Neural cell (in vitro differentiated cells): ENCODE measurements around the gene TLCD3A.

ENCODE experiments used
- EZH2 ChIP-seq: fragments of 200-600, 300-800 bp; shearing (Covaris generic), sonication (generic); IDR thresholded peaks from 2 replicates; pipeline ENCODE4 v1.6.1; 2014; ENCODE audit warnings: antibody characterized with exemption, low read length, borderline replicate concordance, mild to moderate bottlenecking; ENCODE audit not compliant: insufficient read depth, poor library complexity, severe bottlenecking
- POLR2AphosphoS5 ChIP-seq: IDR thresholded peaks from 2 replicates; pipeline ENCODE4 v1.6.1; 2012
- RAD21 ChIP-seq: fragments of 450-650 bp; conservative IDR thresholded peaks from 2 replicates; pipeline ENCODE4 v1.6.1; 2014; ENCODE audit warnings: antibody characterized with exemption, mild to moderate bottlenecking, moderate library complexity
- SMC3 ChIP-seq: fragments of 450-650 bp; conservative IDR thresholded peaks from 2 replicates; pipeline ENCODE4 v1.6.1; 2014; ENCODE audit warnings: antibody characterized with exemption, mild to moderate bottlenecking, moderate library complexity; ENCODE audit not compliant: poor library complexity
- TF ChIP-seq, protein P1 (sequence below): fragments of 450-650 bp; IDR thresholded peaks from 2 replicates; pipeline ENCODE4 v1.5.1; 2014; ENCODE audit warnings: antibody characterized with exemption, mild to moderate bottlenecking, moderate library complexity; ENCODE audit not compliant: poor library complexity, severe bottlenecking
- TF ChIP-seq, protein P2 (sequence below): IDR thresholded peaks from 2 replicates; pipeline ENCODE4 v1.6.1; 2012; ENCODE audit warnings: borderline replicate concordance

DNA sequence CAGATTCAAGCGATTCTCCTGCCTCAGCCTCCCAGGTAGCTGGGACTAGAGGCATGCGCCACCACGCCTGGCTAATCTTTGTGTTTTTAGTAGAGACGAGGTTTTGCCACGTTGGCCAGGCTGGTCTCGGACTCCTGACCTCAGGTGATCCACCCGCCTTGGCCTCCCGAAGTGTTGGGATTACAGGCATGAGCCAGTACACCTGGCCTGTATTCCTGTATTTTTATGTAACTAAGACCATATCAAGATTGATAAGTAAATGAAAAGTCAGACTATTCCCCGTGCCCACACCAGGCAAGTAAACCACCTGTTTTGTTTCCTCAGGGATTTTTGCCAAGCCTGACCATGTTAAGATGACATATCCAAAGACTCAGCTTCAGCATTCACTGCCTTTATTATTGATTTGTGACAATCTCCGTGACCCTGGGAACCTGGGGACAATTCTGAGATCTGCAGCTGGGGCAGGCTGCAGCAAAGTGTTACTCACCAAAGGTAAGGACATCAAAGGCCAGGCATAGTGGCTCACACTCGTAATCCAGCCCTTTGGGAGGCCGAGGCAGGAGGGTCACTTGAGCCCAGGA is 55.3 kb downstream of the TLCD3A start:
- TF ChIP-seq, protein P1, sequence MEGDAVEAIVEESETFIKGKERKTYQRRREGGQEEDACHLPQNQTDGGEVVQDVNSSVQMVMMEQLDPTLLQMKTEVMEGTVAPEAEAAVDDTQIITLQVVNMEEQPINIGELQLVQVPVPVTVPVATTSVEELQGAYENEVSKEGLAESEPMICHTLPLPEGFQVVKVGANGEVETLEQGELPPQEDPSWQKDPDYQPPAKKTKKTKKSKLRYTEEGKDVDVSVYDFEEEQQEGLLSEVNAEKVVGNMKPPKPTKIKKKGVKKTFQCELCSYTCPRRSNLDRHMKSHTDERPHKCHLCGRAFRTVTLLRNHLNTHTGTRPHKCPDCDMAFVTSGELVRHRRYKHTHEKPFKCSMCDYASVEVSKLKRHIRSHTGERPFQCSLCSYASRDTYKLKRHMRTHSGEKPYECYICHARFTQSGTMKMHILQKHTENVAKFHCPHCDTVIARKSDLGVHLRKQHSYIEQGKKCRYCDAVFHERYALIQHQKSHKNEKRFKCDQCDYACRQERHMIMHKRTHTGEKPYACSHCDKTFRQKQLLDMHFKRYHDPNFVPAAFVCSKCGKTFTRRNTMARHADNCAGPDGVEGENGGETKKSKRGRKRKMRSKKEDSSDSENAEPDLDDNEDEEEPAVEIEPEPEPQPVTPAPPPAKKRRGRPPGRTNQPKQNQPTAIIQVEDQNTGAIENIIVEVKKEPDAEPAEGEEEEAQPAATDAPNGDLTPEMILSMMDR, result no peak
- TF ChIP-seq RAD21, result no peak
- no peak for TF ChIP-seq SMC3
- no peak for TF ChIP-seq POLR2AphosphoS5
- no peak for TF ChIP-seq EZH2
- TF ChIP-seq, protein P2, sequence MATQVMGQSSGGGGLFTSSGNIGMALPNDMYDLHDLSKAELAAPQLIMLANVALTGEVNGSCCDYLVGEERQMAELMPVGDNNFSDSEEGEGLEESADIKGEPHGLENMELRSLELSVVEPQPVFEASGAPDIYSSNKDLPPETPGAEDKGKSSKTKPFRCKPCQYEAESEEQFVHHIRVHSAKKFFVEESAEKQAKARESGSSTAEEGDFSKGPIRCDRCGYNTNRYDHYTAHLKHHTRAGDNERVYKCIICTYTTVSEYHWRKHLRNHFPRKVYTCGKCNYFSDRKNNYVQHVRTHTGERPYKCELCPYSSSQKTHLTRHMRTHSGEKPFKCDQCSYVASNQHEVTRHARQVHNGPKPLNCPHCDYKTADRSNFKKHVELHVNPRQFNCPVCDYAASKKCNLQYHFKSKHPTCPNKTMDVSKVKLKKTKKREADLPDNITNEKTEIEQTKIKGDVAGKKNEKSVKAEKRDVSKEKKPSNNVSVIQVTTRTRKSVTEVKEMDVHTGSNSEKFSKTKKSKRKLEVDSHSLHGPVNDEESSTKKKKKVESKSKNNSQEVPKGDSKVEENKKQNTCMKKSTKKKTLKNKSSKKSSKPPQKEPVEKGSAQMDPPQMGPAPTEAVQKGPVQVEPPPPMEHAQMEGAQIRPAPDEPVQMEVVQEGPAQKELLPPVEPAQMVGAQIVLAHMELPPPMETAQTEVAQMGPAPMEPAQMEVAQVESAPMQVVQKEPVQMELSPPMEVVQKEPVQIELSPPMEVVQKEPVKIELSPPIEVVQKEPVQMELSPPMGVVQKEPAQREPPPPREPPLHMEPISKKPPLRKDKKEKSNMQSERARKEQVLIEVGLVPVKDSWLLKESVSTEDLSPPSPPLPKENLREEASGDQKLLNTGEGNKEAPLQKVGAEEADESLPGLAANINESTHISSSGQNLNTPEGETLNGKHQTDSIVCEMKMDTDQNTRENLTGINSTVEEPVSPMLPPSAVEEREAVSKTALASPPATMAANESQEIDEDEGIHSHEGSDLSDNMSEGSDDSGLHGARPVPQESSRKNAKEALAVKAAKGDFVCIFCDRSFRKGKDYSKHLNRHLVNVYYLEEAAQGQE, result no peak
